SW480 (cell line): ENCODE measurements around the gene PMM2.

Experiments
- DNase-seq: peaks from one replicate; pipeline ENCODE4 v3.0.0-alpha.2; 2016; ENCODE audit warnings: low spot score

The PMM2 gene

DNA sequence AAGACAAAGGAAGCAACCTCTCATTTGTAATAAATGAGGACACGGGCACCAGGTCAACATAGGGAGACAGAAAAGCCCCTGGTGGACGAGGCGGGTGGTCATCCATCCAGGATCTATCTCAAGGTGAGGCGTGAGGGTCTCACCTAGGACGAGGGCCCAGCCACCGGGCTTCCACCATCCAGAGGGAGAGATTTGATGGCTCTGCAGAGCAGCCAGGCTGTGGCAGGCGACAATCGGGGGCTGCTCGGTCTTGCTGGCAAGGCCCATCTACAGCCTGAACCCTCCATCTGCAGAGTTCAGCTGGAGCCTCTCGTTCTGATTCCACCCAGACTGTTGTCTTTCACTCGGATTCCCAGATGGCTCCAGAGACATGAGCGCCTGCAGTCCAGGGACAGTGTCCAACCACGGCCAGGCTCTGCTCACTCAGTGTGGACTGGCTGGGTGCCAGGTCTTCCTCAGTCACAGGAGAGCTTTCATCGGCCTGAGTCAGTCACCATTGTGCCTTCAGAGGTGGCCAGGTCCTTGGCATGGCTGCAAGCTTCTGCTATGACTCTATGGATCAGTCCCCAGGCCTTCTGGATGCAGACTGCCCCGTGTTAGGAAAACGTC lies 90.4 kb downstream of the PMM2 start:
- DNase-seq, result no peak

DNA sequence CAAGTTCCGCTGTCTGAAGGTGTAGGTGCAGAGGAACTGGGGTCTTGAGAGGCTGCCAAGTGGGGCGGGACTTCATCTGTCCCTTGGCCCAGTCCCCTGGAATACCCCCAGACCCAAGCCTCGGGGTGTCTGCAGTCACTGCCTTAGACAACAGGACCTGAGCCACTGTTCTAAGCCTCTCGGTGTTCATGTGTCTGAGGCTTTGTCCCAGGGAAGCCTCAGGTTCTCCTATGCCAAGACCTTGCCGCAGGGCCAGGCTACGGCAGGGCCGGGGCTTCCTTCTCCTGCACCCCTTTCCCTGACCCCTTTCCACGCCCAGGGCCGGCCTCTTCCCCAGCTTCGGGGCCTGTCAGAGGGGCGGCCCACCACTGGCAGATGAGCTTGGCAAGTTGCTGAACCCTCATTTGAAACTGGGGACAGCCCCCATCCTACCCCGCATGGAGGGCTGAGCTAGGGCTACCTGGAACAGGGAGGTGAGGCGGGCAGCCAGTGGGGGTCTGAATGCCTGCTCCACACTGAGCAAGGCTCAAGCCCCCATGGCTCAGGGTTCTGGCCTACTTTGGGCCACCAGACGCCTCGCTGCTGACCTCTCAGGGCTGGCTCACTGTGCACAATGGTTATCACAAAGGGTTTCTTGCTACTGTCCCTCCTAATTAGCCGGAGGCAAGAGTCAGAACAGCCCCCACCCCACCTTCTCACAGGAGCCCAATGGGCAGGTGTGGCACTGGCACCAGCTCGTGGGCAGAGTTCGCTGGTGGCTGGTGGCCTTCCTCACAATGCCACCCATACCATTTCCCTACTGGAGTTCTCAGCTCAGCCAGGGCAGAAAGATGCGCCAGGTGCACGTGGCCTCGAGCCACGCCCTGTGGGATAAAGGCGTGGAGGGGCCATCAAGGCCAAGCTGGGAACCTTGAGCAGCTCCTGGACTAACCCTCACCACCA lies 91.6 kb downstream of the PMM2 start:
- no peak for DNase-seq

DNA sequence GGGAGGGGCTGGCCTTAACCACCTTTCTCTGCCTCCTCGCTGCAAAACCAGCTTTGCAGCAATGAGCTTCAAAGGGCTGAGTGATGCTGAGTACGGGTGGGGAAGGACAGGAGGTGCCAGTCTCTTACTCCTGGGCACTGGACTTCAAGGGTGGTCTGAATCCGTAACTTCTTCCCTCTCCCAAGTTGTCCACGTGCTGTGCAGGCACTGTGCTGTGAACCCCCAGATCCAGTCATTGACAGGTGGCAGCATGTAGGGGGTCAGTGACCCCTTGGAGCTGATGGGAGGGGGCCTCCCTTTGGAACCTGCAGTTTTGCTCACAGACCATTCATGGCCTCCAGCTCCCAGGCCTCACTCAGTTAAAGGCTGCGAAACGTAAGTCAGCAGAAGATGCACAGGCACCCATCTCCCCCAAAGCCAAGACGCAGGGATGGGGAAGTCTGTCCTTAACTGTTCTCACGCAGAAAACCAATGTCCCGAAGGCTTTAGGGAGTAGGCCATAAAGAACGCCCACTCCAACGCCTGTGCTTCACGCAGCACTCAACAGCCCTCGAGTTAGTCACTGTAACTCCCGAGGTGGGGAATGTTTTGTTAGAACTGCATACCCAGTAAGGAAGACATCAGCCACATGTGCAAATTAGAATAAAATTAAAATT lies 92.4 kb downstream of the PMM2 start:
- DNase-seq, result no peak

DNA sequence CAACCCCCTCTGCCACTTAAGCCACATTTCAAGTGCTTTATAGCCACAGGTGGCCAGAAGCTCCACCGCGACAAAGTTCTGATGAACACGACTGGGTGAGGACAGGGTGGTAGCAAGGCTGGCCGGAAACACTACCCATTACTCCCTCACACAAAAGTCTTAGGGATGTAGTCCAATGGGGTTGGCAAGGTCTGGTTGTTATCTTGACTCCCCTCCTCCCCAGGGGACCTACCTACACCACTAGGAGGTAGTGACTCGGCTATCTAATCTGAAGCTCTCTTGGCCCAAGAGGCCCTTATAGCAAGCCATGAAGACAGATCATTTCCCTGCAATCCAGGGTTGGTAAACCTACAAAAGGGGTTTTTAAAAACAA lies 92.9 kb downstream of the PMM2 start:
- DNase-seq, result no peak

DNA sequence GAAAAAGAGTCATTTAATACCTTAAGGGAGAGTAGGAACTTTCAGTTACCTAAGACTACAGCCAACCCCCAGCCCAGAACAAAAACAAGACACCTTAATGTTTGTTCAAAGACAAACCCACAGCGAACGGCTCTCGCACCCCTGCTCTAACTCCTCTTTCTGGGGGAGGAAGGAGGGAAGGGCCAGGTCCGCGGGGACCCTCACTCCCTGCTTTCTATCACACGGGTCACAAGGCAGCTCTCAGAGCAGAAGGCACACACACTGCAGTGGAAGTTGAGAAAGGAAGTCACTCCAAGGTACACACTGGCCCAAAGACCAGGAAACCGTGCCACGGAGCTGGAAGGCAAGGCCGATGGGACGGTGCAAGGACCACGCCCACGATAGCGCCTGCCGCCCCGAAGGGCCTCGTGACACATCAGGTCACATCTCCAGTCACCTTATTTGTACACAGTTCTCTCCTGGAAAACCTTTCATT lies 94.5 kb downstream of the PMM2 start:
- no peak for DNase-seq

DNA sequence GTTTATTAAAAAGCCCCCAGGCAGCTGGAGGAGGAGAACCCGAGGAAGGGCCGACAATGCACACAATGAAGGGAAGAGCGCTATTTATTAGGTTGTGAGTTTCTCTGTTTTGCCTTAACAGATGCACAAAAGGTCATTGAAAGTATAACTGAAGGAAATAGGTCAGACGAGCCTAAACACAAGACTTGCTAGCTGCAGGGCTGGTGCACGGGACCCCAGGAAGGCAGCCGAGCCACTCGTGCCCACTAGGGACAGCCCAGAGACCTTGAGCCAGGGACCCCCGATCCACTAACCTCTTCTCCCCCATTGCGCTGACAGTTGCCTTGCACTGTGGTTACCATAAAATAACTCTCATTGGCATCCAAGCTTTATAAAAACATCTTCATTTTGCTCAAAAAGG lies 95.8 kb downstream of the PMM2 start:
- DNase-seq, result no peak

DNA sequence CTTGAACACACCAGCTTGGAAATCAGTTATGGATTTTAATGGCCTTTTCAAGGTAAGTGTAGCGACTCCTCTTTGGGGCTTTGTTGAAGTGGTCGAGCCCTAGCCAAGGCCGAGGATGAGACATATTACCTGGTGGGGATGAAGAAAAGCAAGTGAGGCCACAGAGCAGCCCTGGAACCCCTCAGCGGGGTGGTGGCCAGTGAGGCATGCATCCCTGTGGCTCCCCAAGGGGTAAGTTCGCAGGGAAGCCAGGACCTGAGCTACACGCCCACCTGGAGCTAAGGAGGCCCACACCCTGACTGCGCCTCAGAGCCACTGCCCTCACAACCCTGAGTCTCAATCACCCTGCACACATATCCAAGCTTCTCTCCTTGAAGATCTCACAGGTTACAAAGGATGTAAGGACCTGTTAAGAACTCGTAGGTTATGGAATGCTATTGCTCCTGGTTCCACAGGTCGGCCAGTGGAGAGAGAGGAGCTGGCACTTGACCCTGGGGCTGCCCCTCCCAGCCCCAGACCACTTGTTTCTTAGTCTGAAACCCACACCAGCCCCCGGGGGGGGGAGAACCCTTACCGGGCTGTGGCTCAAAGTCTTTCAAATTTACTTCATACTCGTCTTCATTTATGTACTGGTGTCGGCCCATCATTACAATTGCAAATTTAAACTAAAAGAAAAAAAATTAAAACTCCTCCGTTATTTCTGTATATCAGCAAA lies 96.5 kb downstream of the PMM2 start:
- DNase-seq, result no peak

DNA sequence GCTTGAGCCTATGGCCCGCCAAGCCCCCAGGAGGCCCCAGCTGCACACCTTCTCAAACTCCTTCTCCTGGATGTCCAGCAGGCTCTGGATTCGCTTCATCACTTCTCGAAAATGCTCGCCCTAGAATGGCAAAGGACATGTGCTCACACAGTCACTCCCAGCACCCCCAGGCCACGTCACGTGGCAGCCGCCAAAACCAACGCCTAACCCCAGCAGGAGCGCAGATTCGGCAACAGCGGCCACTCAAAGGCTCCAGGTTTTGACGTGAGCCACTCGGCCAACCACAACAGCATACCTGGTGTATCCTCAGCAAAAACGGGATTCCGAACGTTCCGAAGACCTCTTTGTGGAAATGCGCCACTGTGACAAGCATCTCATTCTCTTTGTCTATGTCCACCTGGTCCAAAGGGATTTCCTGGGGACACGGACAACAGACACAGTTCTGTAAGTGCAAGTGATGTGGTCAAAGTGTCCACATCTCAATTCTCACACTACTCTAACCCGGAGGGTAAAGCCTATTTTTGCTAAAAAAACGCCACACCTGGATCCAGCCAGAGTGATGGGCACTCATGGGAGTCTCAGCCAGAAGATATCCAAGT lies 97.2 kb downstream of the PMM2 start:
- no peak for DNase-seq

DNA sequence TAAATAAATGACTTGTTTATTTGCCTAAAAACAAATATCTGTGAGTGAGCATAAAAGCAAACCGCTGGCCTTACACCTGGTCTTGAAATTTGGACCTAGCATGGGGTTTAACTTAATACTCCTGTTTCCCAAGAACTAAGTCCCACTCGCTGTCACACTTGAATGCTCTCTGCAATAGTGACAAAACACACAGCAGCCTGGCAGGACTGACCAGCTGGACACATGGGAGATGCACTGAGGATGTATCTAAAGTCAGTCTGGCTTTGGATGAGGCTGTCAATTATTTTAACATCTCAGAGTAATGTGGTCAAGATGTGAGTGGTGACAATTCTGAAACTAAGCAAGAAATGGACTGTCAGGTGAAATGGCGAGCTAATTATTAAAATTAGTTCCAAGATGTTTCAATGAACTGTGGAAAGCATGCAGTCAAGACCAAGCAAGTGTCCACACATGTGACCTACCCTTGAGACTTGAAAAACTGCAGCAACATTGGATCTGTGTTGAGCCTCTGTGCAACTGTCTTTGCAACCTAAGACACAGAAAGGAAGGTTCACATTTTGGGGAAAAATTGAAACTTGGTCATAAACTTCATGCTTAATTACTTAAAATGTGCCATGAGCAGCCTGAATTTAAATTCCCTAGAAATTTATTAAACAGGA lies 101.2 kb downstream of the PMM2 start:
- DNase-seq, result no peak
